ENCODE data around the gene SV2A. TPM values are rescaled to one million over a fixed set of nuclear protein-coding genes. Genes with fewer than 3 reads are reported as not detected.

SV2A gene
- total RNA-seq, 1 experiment from 2014 or later: 47.1 TPM

DNA sequence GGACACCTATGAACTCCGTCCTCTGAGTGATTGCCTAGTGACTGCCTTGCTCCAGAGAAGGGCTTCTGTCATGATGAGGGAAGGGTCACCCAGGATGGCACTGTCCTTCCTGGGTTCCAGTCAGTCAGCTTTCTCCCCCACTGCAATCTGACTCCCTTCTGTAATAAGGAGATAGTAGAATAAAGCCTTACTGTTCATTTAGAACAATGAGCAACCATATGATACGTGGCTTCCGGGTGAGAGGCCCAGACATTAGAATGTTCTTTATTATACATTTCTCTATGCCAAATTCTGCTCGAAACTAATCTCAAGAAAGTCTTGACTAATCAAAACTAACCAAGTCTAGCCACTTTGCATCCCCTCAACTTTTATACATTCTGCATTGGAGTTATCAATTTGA lies 27.6 kb upstream of the SV2A start (continued):
- TF ChIP-seq, protein P1, sequence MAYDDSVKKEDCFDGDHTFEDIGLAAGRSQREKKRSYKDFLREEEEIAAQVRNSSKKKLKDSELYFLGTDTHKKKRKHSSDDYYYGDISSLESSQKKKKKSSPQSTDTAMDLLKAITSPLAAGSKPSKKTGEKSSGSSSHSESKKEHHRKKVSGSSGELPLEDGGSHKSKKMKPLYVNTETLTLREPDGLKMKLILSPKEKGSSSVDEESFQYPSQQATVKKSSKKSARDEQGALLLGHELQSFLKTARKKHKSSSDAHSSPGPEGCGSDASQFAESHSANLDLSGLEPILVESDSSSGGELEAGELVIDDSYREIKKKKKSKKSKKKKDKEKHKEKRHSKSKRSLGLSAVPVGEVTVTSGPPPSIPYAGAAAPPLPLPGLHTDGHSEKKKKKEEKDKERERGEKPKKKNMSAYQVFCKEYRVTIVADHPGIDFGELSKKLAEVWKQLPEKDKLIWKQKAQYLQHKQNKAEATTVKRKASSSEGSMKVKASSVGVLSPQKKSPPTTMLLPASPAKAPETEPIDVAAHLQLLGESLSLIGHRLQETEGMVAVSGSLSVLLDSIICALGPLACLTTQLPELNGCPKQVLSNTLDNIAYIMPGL (CRISPR knock-in tag; IDR thresholded peaks at IDR 0.05): no peak
- TF ChIP-seq, protein P2, sequence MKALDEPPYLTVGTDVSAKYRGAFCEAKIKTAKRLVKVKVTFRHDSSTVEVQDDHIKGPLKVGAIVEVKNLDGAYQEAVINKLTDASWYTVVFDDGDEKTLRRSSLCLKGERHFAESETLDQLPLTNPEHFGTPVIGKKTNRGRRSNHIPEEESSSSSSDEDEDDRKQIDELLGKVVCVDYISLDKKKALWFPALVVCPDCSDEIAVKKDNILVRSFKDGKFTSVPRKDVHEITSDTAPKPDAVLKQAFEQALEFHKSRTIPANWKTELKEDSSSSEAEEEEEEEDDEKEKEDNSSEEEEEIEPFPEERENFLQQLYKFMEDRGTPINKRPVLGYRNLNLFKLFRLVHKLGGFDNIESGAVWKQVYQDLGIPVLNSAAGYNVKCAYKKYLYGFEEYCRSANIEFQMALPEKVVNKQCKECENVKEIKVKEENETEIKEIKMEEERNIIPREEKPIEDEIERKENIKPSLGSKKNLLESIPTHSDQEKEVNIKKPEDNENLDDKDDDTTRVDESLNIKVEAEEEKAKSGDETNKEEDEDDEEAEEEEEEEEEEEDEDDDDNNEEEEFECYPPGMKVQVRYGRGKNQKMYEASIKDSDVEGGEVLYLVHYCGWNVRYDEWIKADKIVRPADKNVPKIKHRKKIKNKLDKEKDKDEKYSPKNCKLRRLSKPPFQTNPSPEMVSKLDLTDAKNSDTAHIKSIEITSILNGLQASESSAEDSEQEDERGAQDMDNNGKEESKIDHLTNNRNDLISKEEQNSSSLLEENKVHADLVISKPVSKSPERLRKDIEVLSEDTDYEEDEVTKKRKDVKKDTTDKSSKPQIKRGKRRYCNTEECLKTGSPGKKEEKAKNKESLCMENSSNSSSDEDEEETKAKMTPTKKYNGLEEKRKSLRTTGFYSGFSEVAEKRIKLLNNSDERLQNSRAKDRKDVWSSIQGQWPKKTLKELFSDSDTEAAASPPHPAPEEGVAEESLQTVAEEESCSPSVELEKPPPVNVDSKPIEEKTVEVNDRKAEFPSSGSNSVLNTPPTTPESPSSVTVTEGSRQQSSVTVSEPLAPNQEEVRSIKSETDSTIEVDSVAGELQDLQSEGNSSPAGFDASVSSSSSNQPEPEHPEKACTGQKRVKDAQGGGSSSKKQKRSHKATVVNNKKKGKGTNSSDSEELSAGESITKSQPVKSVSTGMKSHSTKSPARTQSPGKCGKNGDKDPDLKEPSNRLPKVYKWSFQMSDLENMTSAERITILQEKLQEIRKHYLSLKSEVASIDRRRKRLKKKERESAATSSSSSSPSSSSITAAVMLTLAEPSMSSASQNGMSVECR (CRISPR knock-in tag; IDR thresholded peaks at IDR 0.05; ENCODE audit: borderline replicate concordance): no peak
- no peak for TF ChIP-seq TEAD4 (CRISPR knock-in tag; IDR thresholded peaks at IDR 0.05)
- TF ChIP-seq FOXP1 (CRISPR knock-in tag; IDR thresholded peaks at IDR 0.05; ENCODE audit: borderline replicate concordance): no peak

- Mint-ChIP-seq H3K4me1 (peaks cover 41% of the 10 kb centered on the region), H3K4me3 (no peak overlapping the region), H3K36me3 (peaks cover 24% of the 10 kb centered on the region), H3K27ac (peak overlapping the region; percentile 93), H3K9me3 (no peaks in the 10 kb centered on the region), H3K27me3 (ENCODE audit: low read depth) (no peaks in the 10 kb centered on the region; the same call in 1 of the 2 replicates)
- DNase-seq (ENCODE audit: low spot score) (no peak), ATAC-seq (no peak)
- ChIA-PET CTCF (interaction anchor here (0.7 to 1.8 kb wide), 17 partner anchors 15 to 244 kb away, joined by 3 to 13 read pairs (median 3); partner anchors contain the start of gene VPS45), POLR2A (interaction anchor here (1.8 kb wide), 1 partner anchor 56 kb away, joined by 15 read pairs; a partner anchor contains a TSS)
- TF ChIP-seq ATF3 (CRISPR knock-in tag; conservative IDR thresholded peaks at IDR 0.05): no peak
- TF ChIP-seq FOXP1 (CRISPR knock-in tag; IDR thresholded peaks at IDR 0.05; ENCODE audit: borderline replicate concordance): no peak
- TF ChIP-seq TCF7 (CRISPR knock-in tag; IDR thresholded peaks at IDR 0.05; ENCODE audit: low read depth): no peak
- no peak for TF ChIP-seq JUN (CRISPR knock-in tag; IDR thresholded peaks at IDR 0.05)
- TF ChIP-seq, protein P3, sequence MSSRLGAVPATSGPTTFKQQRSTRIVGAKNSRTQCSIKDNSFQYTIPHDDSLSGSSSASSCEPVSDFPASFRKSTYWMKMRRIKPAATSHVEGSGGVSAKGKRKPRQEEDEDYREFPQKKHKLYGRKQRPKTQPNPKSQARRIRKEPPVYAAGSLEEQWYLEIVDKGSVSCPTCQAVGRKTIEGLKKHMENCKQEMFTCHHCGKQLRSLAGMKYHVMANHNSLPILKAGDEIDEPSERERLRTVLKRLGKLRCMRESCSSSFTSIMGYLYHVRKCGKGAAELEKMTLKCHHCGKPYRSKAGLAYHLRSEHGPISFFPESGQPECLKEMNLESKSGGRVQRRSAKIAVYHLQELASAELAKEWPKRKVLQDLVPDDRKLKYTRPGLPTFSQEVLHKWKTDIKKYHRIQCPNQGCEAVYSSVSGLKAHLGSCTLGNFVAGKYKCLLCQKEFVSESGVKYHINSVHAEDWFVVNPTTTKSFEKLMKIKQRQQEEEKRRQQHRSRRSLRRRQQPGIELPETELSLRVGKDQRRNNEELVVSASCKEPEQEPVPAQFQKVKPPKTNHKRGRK (CRISPR knock-in tag; IDR thresholded peaks at IDR 0.05; ENCODE audit: borderline replicate concordance): no peak
- no peak for TF ChIP-seq E2F1 (CRISPR knock-in tag; IDR thresholded peaks at IDR 0.05)
- TF ChIP-seq KAT7 (CRISPR knock-in tag; IDR thresholded peaks at IDR 0.05; ENCODE audit: borderline replicate concordance): no peak
- TF ChIP-seq, protein P4, sequence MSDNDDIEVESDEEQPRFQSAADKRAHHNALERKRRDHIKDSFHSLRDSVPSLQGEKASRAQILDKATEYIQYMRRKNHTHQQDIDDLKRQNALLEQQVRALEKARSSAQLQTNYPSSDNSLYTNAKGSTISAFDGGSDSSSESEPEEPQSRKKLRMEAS (CRISPR knock-in tag; IDR thresholded peaks at IDR 0.05): no peak
- TF ChIP-seq, protein P2 (CRISPR knock-in tag; IDR thresholded peaks at IDR 0.05; ENCODE audit: borderline replicate concordance): no peak
- no peak for TF ChIP-seq GTF2I (CRISPR knock-in tag; conservative IDR thresholded peaks at IDR 0.05)
- no peak for TF ChIP-seq NR2C2 (CRISPR knock-in tag; IDR thresholded peaks at IDR 0.05)
- TF ChIP-seq ZNF532 (CRISPR knock-in tag; IDR thresholded peaks at IDR 0.05; ENCODE audit: borderline replicate concordance): no peak
- TF ChIP-seq HMGA2 (CRISPR knock-in tag; IDR thresholded peaks at IDR 0.05): no peak
- no peak for TF ChIP-seq TP53 (CRISPR knock-in tag; IDR thresholded peaks at IDR 0.05)
Observed at GRCh38 chr1:149942885-149943284, 25.2 kb upstream of the SV2A start.
